Aortic smooth muscle cell (primary cell): Measurements from ENCODE around the gene CEPT1. TPM values are rescaled to one million over a fixed set of nuclear protein-coding genes. Genes with fewer than 3 reads are reported as not detected.

Experiments
- total RNA-seq: library from RNA; depleted of rRNA; stranded (reverse); fragments of >200 nt; gene quantifications from 2 replicates; pipeline ENCODE4 v1.2.3, GENCODE V29; 2014

Gene CEPT1
- total RNA-seq, result 27.7 and 29.9 TPM in 2 replicates

DNA sequence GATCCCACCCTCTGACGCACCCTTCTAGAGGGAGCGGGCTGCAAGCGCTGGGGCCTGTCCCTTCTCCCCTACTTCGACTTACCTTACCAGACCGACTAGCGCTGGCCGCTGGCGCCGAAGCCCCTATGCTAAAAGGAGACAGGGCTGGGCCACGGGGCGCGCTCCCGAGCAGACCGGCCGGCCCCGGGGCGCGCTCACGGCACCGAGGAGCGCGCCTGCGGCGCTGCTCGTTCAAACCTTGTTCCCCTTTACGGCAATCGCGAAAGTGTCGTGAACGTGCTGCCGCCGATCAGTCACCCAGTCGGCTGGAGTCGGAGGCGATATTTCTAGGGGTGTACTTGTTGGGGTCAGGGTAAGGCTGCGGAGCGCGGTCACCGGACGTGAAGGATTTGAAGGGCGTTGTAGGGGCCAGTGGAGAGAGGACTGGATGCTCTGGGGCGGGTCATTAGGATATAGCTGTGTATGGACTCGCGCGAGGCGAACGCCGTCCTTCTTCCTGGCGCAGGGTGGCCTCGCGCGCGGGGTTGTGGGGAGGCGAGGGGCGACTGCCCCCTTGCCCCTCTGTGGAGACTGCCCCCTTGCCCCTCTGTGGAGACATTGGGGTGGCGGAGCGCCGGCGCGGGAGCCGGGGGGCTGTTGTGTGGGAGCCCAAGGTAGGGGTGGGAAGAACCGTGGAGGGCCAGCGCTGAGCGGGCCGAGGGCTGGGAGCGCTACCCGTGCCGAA is at the start of gene CEPT1, which contains the start of gene DRAM2:
TSS of gene CEPT1 (plus strand) at position 268 of the 724 bp plus-strand sequence. CDS start 7,492 bp downstream, outside the sequence.
TSS of gene DRAM2 (minus strand) at position 138 of the 724 bp plus-strand sequence. CDS start 8,539 bp downstream, outside the sequence.

DNA sequence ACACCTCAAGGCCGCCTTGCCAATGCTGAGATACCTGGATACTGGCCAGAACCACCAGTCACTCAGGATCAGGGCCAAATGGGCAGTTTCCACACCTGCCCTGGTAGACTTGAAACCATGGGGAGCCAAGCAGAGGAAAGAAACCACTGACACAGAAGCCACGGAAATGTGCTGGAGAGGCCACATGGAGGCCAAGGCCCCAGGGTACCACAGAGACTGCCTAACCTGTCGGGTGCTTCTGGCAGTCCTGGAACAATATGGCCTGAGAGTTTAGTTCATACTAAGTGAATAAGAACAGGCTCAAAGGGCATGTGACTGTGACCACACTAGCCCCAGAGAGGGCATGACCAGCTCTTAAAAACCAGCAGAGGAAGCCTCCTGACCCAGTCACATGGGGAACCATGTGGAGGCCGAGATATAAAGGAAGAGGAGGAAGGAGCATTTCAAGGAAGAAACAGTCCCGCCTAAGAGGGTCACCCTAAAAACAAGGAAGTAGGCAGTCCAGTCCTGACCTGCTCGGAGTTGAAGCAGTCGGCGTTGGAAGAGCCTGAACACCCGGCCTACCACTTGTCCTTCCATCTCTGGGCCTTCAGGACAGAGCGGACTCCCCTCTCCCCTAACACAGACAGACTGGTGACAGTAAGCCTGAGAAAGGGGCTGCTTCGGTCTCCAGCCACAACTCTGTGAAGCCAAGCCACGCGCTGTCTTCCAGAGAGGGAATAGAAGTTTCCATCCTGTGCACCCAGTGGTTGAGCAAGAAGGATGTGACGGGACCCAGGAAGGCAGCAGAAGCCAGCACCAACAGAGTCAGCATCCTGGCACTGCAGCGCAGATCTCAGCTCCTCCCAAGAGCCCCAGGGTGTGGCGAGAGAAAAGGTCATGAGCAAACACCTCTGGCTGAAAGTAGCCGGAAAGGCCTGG is 60.1 kb downstream of the CEPT1 start, which contains the start of gene DENND2D:
TSS of gene DENND2D (minus strand) at position 766 of the 921 bp plus-strand sequence. CDS start at position 579, 187 bp downstream.

DNA sequence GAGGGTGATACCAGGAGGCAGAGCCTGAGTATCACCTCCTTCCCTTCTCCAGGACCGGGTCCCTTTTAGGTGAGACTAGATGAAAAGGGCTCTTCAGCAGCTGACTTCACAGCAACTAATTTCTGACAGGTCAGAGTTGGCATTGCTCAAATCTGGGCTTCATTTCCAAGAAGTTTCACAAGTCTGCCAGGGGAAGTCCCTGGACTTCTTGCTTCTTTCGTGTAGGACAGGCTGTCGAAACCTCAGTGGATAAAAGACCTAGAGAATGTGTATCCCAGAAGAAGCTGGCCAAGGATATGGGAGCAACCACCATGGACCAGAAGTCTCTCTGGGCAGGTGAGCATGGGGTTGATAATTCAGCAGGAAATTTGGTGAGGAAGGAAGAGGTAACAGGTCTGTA is 87.4 kb downstream of the CEPT1 start, which contains the start of gene CHI3L2:
TSS of gene CHI3L2 (plus strand) at position 280 of the 400 bp plus-strand sequence. CDS start at position 297, 17 bp downstream.

Other genes with a start within 250 kb of the CEPT1 start
- 8.1 and 10.1 TPM in 2 replicates for gene LRIF1, start 176.3 kb upstream of the CEPT1 start, total RNA-seq
- gene DRAM2, start 130 bp upstream of the CEPT1 start, total RNA-seq, result 39.9 and 48.2 TPM in 2 replicates
- gene DENND2D, start 60.4 kb downstream of the CEPT1 start, total RNA-seq, result 0.25 and 0.40 TPM in 2 replicates
- 0.12 and 1.1 TPM in 2 replicates for gene CHI3L2, start 87.5 kb downstream of the CEPT1 start, total RNA-seq
- not detected in 2 replicates for gene CHIA, start 150.6 kb downstream of the CEPT1 start, total RNA-seq